RKO (cell line): ENCODE measurements around the gene KRTAP9-6.
"Not testable (repeated sequence)": the region's sequence is repeated elsewhere in the genome, so short reads cannot be mapped to it uniquely, and the experiment has no call there.

Experiments
- DNase-seq: peaks from one replicate; pipeline ENCODE4 v3.0.0-alpha.2; 2016; ENCODE audit warnings: low spot score

The KRTAP9-6 gene, protein sequence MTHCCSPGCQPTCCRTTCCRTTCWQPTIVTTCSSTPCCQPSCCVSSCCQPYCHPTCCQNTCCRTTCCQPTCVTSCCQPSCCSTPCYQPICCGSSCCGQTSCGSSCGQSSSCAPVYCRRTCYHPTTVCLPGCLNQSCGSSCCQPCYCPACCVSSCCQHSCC

DNA sequence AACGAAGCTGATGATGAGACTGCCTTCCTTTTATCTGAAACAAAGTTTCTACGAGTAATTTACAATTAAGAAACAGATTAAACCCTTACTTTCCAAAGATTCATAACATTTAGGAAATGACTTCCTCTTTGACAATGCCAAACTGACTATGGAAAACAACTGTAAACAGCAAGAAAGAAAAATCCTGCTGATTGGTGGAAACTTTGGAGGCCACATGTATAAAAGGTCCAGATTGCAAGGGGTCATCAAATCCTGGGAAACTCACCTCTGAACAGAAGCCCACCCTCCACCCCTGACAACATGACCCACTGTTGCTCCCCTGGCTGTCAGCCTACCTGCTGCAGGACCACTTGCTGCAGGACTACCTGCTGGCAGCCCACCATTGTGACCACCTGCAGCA, at the start of gene KRTAP9-6:
Gene KRTAP9-6, plus strand, starts transcription at position 301 of the 400 bp plus-strand sequence. Its CDS starts 0 bp downstream, at position 301.
- no peak for DNase-seq

DNA sequence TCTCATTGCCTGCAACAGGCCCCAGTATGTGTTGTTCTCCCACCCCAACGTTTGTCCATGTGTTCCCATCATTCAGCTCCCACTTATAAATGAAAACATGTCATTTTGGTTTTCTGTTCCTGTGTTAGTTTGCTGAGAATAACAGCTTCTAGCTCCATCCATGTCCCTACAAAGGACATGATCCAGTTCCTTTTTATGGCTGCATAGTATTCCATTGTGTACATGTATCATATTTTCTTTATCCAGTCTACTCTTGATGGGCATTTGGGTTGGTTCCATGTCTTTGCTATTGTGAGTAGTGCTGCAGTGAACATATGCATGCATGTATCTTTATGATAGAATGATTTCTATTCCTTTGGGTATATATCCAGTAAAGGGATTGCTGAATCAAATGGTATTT, 49.5 kb upstream of the KRTAP9-6 start:
- no peak for DNase-seq

DNA sequence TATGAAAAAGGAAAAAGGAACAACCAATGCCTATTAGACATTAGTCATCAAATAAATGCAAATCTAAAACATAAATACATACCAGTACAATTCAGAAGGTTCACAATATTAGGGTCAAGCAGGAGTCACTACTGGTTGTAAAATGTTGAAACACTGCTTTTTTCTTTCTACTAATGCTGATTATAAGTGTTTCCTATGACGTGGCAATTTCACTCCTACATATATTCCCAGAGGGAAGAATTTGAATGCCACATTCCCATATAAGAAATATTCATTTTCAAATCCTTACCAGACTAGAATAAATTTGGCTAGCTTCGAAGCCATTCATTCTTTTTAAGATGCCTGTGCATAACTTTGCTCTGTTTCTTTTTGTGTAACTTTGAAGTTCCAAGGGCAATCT, 41.4 kb upstream of the KRTAP9-6 start:
- DNase-seq, result no peak

DNA sequence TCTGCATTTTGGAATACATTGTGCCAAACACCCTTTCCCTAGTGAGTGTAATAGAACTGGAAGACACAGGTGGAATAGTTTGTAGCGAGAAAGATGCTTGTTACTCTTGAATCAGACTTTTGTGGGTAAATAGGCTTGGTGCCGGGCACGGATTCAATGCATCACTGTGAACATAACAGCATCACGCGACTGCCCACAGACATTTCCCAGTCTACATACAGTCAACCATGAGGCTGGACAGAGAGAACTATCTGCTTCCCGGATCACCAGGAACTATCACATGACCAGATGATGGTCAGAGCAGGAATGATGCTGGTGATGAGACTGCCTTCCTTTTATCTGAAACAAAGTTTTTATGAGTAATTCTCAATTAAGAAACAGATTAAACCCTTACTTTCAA, 39.1 kb upstream of the KRTAP9-6 start:
- no peak for DNase-seq

DNA sequence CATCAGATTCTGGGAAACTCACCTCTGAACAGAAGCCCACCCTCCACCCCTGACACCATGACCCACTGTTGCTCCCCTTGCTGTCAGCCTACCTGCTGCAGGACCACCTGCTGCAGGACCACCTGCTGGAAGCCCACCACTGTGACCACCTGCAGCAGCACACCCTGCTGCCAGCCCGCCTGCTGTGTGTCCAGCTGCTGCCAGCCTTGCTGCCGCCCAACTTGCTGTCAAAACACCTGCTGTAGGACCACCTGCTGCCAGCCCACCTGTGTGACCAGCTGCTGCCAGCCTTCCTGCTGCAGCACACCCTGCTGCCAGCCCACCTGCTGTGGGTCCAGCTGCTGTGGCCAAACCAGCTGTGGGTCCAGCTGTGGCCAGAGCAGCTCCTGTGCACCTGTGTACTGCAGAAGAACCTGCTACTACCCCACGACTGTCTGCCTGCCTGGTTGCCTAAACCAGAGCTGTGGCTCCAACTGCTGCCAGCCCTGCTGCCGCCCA, 38.5 kb upstream of the KRTAP9-6 start, which contains the start of gene KRTAP9-2:
Gene KRTAP9-2, plus strand, starts transcription at position 51 of the 498 bp plus-strand sequence. Its CDS starts 7 bp downstream, at position 58.
- not testable (repeated sequence) for DNase-seq

DNA sequence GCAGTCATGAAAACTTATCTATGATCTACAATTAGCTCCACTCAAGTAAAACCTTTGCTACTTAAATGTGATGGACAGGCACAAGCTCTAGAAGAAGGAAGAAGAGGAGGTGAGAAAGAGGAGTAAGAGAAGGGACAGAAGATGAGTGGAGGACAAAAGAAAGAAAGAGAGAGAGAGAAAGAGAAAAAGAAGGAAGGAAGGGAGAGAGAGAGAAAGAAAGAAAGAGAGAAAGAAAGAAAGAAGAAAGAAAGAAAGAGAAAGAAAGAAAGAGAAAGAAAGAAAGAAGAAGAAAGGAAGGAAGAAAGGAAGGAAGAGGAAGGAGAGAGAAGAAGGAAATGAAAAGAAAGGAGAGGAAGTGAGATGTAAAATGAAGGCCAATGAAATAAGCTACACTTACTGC, 35.1 kb upstream of the KRTAP9-6 start:
- DNase-seq, result no peak

DNA sequence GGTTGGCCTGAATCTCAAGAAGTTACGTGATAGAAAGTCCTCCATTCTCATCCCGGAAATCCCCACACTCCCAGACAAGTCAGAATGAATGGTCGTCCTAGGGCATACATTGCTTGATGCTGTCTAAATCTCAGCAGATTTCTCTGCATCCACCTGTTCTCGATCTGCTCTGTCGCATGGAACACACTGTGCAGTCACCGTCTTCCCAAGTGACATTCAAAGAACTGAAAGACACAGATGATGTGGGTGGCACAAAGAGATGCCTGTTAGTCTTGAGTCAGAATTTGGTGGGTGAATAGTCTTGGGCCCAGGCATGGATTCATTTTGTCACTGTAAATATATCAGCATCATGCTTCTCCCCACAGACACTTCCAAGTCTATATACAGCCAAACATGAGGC, 33.4 kb upstream of the KRTAP9-6 start:
- DNase-seq, result no peak

DNA sequence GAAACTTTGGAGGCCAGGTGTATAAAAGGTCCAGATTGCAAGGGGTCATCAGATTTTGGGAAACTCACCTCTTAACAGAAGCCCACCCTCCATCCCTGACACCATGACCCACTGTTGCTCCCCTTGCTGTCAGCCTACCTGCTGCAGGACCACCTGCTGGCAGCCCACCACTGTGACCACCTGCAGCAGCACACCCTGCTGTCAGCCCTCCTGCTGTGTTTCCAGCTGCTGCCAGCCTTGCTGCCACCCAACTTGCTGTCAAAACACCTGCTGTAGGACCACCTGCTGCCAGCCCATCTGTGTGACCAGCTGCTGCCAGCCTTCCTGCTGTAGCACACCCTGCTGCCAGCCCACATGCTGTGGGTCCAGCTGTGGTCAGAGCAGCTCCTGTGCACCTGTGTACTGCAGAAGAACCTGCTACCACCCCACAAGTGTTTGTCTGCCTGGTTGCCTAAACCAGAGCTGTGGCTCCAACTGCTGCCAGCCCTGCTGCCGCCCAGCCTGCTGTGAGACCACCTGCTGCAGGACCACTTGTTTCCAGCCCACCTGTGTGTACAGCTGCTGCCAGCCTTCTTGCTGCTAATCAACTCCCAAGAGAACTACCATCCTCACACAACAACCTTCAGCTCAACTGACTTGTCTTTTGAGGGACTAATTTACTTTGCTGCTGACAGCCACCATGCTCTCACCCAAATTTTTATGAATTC, 32.6 kb upstream of the KRTAP9-6 start, which contains the start of gene KRTAP9-3:
Gene KRTAP9-3, plus strand, starts transcription at position 51 of the 707 bp plus-strand sequence. Its CDS starts 53 bp downstream, at position 104.
- not testable (repeated sequence) for DNase-seq

DNA sequence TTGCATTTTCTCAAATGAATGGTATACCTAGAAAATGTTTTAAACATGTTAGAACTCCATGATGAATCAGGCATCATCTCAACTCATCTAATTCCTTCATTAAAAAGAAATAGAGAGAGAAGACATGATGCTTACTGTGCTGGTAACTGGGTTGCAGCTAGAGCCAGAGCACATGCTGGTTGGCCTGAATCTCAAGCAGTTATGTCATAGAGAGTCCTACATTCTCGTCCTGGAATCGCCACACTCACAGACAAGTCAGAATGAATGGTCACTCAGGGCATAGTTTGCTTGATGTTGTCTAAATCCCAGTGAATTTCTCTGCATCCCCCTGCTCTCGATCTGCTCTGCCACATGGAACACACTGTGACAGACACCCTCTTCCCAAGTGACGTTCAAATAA, 28.1 kb upstream of the KRTAP9-6 start:
- not testable (repeated sequence) for DNase-seq

DNA sequence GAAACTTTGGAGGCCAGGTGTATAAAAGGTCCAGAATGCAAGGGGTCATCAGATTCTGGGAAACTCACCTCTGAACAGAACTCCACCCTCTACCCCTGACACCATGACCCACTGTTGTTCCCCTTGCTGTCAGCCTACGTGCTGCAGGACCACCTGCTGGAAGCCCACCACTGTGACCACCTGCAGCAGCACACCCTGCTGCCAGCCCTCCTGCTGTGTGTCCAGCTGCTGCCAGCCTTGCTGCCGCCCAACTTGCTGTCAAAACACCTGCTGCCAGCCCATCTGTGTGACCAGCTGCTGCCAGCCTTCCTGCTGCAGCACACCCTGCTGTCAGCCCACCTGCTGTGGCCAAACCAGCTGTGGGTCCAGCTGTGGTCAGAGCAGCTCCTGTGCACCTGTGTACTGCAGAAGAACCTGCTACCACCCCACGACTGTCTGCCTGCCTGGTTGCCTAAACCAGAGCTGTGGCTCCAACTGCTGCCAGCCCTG, 27.2 kb upstream of the KRTAP9-6 start, which contains the start of gene KRTAP9-8:
Gene KRTAP9-8, plus strand, starts transcription at position 51 of the 489 bp plus-strand sequence. Its CDS starts 53 bp downstream, at position 104.
- not testable (repeated sequence) for DNase-seq

DNA sequence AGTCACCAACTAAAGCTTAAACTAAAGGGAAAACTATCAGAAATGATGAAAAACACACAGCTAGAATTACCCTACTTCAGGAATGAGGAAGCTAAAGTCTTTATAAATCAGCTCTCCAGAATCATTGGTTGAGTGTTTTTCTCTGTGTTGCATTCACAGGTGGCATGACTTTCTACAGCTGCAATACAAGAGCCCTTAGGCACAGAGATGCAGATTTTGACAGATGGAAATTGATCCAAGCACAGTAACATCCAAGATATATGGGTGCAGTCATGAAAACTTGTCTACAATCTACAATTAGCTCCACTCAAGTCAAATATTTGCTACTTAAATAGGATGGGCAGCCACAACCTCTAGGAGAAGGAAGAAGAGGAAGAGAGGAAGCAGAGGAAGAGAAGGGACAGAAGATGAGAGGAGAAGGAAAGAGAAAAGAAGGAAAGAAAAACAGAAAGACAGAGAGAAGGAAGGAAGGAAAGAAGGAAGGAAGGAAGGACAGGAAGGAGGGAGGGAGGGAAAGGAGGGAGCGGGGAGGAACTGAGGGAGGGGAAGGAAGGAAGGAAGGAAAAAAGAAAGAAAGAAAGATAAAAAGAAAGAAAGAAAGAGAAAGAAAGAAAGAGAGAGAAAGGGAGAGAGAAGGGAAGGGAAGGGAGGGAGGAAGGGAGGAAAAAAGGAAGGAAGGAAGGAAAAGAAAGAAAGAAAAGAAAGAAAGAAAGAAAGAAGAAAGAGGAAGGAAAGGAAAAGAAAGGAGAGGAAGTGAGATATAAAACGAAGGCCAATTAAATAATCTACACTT, 18.0 kb upstream of the KRTAP9-6 start:
- DNase-seq, result not testable (repeated sequence)

DNA sequence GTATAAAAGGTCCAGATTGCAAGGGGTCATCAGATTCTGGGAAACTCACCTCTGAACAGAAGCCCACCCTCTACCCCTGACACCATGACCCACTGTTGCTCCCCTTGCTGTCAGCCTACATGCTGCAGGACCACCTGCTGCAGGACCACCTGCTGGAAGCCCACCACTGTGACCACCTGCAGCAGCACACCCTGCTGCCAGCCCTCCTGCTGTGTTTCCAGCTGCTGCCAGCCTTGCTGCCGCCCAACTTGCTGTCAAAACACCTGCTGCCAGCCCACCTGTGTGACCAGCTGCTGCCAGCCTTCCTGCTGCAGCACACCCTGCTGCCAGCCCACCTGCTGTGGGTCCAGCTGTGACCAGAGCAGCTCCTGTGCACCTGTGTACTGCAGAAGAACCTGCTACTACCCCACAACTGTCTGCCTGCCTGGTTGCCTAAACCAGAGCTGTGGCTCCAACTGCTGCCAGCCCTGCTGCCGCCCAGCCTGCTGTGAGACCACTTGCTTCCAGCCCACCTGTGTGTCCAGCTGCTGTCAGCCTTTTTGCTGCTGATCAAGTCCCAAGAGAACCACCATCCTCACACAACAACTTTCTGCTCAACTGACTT, 15.4 kb upstream of the KRTAP9-6 start, which contains the start of gene KRTAP9-4:
Gene KRTAP9-4, plus strand, starts transcription at position 51 of the 604 bp plus-strand sequence. Its CDS starts 34 bp downstream, at position 85.
- DNase-seq, result not testable (repeated sequence)

DNA sequence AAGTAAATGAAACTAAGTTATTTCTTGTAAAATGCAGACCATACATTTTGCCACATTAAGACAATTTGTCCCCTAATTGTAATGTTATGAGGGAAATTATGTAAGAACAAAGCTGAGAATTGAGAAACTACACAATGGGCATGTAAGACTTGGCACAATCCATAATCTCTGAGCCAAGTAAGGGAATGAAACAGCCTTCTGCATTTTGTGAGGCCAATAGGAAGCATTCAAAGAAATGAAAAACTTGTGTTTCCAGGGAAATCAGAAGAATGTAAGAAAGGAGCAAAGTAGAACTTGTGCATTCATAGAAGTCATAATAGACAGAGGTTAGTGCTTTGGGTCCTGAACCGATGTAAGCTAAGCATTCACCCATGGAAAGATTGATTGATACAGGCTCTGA, 13.9 kb upstream of the KRTAP9-6 start:
- no peak for DNase-seq

DNA sequence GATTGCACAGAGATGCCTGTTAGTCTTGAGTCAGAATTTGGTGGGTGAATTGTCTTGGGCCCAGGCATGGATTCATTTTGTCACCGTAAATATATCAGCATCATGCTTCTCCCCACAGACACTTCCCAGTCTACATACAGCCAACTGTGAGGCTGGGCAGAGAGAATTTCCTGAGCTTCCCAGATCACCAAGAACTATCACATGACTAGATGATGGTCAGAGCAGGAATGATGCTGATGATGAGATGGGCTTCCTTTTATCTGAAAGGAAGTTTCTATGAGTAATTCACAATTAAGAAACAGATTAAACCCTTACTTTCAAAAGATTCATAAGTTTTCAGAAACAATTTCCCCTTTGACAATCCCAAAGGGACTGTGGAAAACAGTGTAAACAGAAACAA, 10.3 kb upstream of the KRTAP9-6 start:
- no peak for DNase-seq

DNA sequence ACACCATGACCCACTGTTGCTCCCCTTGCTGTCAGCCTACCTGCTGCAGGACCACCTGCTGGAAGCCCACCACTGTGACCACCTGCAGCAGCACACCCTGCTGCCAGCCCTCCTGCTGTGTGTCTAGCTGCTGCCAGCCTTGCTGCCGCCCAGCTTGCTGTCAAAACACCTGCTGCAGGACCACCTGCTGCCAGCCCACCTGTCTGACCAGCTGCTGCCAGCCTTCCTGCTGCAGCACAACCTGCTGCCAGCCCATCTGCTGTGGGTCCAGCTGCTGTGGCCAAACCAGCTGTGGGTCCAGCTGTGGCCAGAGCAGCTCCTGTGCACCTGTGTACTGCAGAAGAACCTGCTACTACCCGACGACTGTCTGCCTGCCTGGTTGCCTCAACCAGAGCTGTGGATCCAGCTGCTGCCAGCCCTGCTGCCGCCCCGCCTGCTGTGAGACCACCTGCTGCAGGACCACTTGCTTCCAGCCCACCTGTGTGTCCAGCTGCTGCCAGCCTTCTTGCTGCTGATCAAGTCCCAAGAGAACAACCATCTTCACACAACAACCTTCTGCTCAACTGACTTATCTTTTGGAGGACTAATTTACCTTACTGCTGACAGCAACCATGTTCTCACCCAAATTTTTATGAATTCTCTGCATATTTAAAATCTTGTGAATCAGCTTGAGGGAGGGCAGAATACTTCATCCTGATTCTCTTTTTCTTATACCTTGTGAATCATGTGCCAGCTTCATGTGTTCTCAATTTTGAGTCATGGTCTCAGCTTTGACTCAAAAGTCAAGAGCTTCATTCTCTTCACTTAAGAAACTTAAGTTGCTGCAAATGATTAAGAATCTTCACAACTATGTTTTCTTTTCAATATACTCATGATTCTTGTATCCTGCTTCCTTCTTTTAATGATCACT, 9.5 kb upstream of the KRTAP9-6 start, which contains the start of gene KRTAP9-9:
Gene KRTAP9-9, plus strand, starts transcription at position 4 of the 910 bp plus-strand sequence.
- DNase-seq, result not testable (repeated sequence)

DNA sequence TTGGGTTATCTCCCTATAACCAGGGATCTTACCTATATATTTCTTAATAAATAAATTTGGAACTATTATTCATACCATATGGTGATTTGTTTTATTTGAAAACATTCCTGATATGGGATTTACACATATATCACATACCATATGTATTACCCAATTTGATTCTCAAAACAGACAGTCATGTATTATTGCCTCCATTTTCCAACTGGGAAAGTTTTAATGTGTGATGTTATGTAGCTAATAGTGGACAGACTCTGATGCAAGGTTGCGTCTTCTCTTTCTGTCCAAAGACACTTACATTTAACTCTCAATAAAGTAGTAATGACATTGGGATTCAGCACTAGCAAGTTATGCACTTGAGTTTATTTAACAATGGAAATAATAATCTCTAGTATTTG, 8.9 kb upstream of the KRTAP9-6 start:
- no peak for DNase-seq

DNA sequence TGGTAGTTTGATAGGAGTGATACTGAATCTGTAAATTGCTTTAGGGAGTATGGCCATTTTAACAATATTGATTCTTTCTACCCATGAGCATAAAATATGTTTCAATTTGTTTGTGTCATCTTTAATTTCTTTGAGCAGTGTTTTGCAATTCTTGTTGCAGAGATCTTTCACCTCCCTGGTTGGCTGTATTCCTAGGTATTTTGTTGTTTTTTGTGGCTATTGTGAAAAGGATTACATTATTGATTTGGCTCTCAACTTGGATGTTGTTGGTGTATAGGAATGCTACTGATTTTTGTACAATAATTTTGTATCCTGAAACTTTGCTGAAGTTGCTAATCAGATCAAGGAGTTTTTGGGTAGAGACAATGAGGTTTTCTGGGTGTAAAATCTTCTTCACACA, 6.8 kb upstream of the KRTAP9-6 start:
- DNase-seq, result no peak

DNA sequence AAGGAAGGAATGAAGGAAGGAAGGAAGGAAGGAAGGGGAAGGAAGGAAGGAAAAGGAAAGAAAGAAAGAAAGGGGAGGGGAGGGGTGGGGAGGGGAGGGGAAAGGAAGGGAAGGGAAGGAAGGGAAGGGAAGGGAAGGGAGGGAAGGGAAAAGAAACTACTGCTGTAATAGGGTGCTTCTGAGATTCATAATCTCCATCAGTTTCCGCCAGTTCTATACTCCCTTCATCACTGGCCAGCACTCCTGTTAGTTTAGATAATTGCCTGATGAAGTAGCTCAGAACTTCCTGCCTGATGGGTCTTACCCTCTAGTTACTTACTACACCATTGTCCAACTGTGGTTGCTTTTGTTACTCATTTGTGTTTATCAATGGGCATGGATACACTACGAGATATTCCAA, 2.0 kb upstream of the KRTAP9-6 start:
- no peak for DNase-seq

DNA sequence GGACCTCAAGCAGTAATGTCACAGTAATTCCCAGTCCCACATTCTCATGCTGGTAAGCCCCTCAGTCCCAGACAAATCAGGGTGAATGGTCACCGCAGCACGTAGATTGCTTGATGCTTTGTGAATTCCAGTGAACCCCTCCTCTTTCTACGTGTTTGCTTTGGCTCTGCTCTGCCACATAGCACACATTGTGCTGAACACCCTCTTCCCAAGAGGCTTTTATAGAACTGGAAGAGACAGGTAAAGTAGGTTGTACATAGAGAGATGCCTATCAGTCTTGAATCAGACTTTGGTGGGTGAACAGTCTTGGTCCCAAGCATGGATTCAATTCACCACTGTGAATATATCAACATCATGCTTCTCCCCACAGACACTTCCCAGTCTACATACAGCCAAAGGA, 579 bp upstream of the KRTAP9-6 start:
- DNase-seq, result no peak

DNA sequence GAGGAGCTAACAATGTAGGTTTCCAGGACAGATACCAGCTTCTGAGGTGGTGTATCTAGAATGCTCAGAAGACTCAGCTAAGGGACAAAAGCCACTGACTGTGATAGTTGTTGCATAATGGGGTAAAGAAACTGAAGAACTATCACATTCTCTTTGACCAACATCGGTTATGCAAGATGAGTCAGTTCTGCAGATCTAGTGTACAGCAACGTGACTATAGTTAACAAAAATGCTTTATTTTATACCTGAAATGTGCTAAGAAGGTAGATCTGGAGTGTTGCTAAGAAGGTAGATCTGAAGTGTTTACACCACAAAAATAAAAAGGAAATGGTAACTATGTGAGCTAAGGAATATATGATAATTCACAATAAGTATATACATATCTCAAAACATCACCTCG, 2.5 kb downstream of the KRTAP9-6 start:
- no peak for DNase-seq
